GM11168 (cell line): ENCODE measurements around the gene TIGAR.

Source experiments
- in situ Hi-C: fragments of 300-500 bp; cut with MboI; formaldehyde crosslinking; loops from one replicate; pipeline ENCODE4 v1.12.0; 2022; ENCODE audit warnings: low sequenced_read_pairs; ENCODE audit not compliant: unreplicated experiment

Gene TIGAR

DNA sequence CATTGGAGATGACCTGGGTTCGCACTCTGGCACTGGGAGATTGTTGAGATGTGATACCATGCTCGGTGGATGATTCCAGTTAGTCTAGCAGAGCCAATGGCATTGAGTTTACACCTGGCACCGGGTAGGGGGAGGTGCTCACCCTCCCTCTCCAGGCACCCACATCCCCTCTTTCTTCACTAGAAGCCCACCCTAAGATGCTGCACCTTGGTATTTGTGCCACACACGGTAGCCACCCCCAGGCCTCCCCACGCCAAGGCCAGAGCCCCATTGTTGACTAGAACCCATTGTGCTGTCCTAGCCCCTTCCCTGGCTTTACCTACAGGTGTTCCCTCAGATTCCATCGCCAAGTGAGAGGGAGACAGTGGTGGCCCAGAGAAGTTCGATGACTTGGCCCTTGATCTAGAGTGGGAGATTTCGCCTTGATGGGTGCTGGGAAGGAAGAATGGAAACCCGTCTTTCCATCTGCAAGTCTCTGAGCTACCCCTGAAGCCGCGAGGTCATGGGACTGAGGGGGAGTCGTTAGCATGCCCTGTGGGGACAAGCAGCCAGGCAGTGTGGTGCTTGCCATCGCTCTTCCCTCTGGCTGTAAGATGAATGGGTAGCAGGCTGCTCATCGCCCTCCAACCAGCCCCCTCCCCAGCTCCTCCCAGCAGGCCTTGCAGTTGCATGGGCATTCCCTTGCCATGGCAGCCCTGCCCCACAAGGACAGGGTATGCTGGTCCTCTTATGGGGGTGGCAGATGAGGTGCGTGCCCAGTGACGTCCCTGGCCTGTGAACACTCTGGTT is 38.7 kb upstream of the TIGAR start:
- in situ Hi-C loops = no loop called here

DNA sequence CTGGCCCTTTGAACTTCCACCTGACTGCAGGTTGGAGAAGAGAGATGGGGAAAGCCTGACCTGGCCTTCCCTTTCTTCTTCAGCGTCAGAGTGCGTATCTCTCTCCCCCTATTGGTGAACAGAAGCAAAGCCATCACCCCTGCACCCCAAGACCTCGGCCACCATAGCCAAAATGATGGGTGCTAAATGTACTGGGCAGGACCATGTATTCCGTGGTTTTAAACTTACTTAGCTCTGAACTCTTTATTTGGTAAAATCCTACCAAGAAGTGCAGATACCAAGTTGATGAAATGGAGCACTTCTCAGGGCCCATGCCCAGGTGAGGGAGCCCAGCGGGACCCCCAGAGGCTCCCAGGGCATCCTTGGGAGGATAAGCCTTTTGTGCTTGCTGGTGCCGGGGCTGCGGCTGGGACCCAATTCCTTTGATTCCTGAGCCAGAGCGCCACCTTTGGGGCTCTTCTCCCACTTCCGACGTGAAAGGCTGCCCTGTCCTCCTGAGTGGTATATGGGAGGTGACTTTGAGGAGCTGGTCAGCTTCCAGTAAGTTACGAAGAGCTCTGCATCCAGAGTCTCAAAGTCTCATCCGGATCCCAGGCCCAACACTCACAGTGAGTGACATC is 38.0 kb upstream of the TIGAR start:
- in situ Hi-C loops = no loop called here

DNA sequence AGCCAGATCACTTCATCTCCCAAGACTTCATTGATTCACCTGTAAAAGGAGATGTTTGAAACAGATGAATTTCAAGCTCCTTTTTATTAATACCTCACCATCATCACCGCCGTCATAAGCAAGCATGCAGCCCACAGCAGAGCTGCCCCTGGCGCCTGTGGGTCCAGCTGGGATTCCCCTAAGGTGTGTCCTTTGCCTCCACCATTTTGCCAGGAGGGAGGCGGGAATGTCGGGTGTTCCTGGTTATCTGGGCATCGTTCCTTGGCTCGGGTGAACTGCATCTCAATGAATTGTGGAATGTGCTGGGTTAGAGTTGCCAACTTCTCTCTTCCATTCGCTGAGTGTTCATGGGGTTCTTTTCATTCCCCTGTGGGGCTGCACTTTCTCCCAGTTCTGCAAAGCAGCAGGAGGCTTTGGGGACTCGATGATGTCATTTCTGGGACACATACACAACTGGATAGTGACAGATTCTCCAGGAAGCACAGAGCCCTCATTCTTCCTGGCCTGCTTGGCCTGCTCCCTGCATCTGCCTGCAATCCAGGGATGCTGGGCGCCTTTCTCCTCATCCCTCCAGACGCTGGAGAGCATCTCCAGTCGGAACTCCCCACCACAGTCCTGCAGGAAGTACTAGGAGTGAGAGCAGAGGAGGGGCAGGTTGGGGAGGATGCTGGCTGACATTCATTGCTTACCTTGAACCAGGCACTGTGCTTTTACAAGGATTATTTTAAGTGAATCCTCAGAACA is 37.3 kb upstream of the TIGAR start:
- in situ Hi-C loops = no loop called here

DNA sequence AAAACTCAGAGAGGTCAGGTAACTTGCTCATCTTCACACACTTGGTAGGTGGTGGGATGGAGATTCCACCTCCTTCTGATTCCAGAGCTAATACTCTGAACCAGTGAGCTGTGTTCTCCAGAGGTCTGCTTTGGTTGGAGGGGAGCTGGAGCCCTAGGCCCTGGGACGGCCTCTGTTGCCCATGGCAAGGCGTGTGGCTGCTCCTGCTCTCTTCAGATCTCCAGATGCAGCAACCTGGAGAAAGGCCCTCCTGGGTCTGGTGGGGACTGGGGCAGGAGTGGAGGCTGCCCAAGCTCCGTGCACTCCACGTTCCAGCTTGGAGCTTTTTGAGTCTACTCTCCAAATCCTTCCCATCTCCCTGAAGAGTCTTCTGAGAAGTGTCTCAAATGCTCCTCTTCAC is 36.7 kb upstream of the TIGAR start:
- in situ Hi-C loops = no loop called here

- in situ Hi-C loops = loop anchor here (5.0 kb wide), 1 partner anchor 403 kb away; no protein-coding TSS in a partner anchor
Measured at GRCh38 chr12:4285070-4285469, 35.9 kb upstream of the TIGAR start.

- in situ Hi-C loops = loop anchor here (5.0 kb wide), 1 partner anchor 404 kb away; no protein-coding TSS in a partner anchor
Measured at GRCh38 chr12:4286228-4286627, 34.8 kb upstream of the TIGAR start.

GRCh38 chr12:4286771-4287317 is 34.2 kb upstream of the TIGAR start:
- in situ Hi-C loops = loop anchor here (5.0 kb wide), 1 partner anchor 405 kb away; no protein-coding TSS in a partner anchor

DNA sequence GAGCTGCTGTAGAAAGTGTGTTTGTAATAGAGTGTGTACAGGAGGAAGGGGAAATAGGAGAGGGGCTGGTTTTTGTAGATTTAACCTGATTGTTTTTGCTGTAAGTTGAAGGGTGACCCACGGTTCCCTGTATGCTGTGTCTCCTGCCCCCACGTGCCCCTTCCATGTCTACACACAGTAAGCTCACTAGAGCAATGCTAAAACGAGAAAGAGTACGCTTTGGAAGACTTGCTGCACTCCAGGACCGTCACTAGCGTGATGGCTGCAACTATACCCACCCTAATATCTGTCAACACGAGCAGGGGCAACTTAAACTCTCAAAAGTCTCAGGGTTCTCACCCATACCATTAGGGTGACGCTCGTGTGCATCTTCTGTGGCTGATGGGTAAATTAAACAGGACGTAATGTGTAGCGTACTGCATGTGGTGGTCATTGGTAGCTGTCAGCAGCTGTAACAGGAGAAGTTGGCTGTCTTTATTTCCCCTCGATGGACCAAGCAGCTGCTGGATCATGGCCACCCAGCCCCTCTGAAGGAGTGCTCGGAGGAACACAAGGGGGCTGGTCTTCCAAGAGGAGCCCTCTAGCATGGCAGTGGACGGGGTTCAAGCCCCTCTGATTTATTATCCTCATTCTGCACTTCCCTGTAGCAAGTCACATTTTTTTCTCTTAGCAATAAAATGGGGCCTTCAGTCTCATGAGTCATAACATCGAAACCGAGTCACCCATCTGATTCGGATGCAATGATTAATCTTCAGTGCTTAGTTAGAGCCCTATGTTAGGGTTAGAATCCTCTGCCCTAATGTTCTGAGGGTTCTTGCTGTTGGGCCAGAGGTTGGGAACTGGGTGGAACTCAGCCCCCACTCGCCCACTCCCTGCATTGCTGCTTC is 33.4 kb upstream of the TIGAR start:
- in situ Hi-C loops = loop anchor here (5.0 kb wide), 1 partner anchor 405 kb away; no protein-coding TSS in a partner anchor

- in situ Hi-C loops = loop anchor here (5.0 kb wide), 1 partner anchor 406 kb away; no protein-coding TSS in a partner anchor
Measured at GRCh38 chr12:4288296-4289131, 32.5 kb upstream of the TIGAR start.

GRCh38 chr12:4289231-4289878 is 31.7 kb upstream of the TIGAR start:
- in situ Hi-C loops = loop anchor here (5.0 kb wide), 1 partner anchor 407 kb away; no protein-coding TSS in a partner anchor

GRCh38 chr12:4289998-4290790 is 30.8 kb upstream of the TIGAR start:
- in situ Hi-C loops = loop anchor here (5.0 kb wide), 1 partner anchor 408 kb away; no protein-coding TSS in a partner anchor

DNA sequence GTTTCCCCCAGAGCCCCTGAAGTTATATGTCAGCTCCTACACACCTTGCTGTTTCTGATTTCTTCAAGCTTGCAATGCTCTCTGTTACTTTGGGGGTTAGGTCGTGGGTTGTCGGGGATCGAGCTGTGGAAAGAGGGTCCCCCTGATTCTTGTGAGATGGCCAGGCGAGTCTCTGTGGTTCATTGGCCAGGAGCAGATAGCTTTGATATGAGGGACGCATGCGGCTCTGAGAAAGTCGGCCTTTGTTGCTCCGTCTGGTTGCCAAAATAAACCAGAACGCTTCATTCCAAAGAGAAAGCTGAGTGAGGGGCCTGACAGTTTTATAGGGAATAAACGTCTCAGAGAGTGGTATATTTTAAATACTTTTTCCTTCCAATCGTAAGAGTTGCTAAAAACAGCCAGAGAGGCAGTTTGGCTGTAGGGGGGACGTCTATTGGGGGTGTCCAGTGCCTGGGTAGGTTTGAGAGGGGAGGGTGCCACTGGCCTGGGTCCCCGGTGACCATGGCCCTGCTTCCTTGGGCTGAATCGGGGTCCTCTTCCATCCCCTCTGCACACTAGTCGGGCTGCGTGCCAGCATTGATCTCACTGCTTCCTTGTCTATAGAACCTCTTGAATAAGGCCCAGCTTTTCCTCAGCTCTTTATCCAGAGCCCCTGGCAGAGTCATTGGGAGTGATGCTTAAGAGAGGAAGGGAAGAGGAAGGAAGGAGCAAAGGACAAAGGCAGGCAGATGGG is 28.5 kb upstream of the TIGAR start:
- in situ Hi-C loops = no loop called here

DNA sequence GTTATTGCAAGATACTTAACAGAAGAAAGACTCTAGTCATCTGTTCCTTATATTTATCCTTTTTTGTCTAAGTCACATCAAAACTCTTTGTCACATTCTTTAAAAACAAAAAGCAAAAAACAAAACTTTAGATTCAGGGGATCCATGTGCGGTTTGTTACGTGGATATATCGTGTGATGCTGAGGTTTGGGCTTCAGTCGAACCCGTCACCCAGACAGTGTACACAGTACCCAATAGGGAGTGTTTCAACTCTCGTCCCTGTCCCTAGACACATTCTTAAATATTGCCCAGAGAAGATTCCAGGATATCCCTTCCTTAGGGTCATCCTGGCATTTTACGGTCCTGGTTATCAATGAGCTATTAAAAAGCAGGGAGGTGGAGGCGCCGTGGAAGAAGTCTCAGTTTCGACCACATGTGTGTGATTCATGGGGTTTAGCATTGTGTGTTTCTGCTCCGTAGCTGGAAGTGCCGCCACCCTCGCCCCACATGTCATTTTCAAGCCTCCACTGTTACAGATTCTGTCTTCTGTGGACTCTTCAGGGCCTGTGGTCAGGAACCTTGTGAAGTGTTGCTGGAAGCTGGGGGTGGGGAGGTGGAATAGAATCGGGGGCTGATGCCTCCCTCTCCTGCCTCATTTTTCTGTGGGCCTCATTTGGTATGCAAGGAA is 27.6 kb upstream of the TIGAR start:
- in situ Hi-C loops = no loop called here

DNA sequence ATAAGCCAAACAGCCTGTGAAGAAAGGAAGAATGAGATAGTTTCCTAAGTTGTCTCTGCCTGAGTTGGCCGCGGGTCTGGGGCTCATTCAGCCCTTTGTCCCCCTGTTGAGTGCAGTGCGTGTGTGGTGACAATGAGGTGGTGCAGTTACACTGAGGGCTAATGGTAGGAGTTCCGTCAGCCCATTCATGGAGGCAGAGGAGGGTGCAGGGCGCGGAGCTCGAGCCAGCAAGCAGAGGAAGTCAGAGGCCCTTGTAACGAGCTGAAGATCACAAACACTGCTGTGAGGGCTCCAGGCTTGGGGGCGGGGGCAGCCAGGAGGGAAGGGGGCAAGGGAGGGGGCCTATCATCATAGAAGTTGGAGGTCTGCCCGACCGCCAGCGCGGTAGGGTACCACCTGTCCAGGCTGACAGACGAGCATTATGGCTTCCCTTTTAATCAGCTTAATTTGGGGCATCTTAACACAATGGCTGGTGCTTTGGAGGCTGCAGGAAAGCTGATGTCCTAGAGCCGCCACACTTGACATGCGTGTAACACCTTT is 27.0 kb upstream of the TIGAR start:
- in situ Hi-C loops = no loop called here

DNA sequence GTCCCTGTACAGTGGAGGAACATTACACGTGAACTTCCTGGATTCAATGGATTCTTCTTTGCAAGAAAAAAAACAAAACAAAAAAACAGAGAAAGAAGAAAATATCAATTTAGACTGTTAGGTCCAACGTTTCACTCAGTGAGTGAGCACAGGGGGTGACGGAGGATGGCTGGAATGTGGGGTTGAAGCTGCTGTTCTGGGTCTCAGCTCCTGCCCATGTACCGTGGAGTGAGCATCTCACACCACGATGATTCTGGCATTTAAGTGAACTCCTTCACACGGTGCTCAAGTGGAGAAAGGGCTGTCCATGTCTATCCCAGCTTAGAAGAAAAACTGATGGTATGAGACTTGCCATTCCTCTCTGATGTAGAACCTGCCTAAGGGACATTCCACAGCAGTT is 24.3 kb upstream of the TIGAR start:
- in situ Hi-C loops = no loop called here

- in situ Hi-C loops = no loop called here
Measured at GRCh38 chr12:4297617-4298016, 23.4 kb upstream of the TIGAR start.
